HG03159 (cell line): ENCODE results near the gene MDGA2.
A peak's percentile ranks its signal among the peaks of the same experiment; 100 is the strongest.
"Not testable (repeated sequence)": the region's sequence is repeated elsewhere in the genome, so short reads cannot be mapped to it uniquely, and the experiment has no call there.

Experiments used
- ATAC-seq: cut with Tn5 transposase; IDR thresholded peaks from one replicate; pipeline ENCODE4 v1.9.1; 2021; ENCODE audit warnings: mild to moderate bottlenecking, moderate library complexity; ENCODE audit not compliant: unreplicated experiment

The MDGA2 gene

DNA sequence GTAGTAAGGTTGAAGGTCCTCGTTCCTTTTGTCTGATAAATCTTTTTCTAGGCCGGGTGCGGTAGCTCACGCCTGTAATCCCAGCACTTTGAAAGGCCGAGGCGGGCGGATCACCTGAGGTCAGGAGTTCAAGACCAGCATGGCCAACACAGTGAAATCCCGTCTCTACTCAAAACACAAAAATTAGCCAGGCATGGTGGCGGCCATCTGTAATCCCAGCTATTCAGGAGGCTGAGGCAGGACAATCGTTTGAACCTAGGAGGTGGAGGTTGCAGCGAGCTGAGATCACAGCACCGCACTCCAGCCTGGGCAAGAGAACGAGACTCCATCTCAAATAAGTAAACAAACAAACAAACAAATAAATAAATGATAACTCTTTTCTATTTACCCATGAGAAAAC lies 51.3 kb downstream of the MDGA2 start:
- ATAC-seq, result not testable (repeated sequence)

DNA sequence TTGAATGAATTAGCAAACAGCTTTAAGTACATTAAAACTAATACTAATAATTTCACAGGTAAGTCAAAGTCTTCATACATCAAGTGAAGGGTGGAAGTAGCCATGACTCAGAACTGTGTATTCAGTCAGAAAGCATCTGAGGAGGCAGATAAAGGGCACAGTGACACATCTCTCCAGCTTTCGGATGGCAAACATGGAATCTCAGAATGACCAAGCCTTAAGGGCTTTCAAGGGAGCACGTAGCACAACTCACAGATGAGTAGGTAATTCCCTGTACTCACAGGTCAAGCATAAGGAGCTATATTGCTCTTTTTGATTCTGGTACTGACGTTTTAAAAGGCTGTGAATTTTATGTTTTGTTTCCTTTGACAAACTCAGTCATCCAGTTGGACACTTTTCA lies 56.0 kb downstream of the MDGA2 start:
- no peak for ATAC-seq

DNA sequence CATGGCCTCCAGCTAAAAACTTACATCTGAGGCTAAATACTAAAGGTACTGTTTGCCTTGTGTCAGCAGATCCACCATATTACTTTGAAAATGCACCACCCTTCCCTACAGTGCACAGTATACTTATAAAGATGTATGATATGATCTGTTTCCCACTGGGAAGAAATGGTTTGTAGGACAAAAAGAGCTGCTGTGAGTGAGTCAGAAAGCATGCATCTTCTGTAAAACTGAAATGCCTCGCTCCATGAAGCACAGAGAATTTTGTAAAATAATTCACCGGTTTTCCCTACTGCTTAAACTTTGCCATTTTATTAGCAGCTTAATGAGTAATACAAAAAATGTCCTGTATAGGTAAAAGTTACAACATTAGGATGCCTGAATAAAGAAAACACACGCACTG lies 68.8 kb downstream of the MDGA2 start:
- no peak for ATAC-seq

DNA sequence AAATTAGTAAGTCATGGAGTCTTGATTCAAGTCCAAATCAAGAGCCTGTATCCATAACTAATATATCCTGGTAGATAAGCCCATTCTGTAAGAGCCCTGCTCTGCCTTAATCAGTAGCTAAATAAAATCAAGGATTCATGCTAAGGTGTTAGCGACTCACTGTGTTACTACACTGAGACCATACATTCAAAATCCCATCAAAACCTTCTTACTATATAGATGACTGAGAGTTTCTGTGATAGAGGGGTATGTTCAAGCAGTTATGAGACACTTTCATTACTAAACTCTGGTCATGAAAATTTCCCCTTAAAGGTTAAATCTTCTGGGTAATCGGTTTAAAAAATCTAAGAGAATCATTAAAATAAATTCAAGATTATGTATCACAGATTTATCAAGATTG lies 78.5 kb downstream of the MDGA2 start:
- no peak for ATAC-seq

DNA sequence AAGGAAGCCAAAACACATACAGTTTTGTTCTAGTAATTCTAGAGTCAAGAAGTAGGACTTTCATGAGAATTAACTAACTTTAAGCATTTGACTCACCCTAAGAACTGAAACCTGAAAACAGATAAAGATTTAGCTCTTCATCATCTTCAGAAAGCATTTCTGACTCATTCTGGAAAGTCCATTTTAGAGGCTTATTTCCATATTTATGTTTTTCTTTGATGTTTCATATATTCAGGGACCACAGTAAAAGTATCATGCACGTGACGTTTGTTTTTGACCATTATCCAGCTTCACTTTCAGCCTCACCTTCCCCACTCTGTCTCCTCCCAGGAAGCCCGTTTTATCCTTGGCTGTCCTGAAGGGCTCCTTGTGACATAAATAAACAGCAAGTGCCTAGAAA lies 79.2 kb downstream of the MDGA2 start:
- peak; percentile 83 for ATAC-seq

DNA sequence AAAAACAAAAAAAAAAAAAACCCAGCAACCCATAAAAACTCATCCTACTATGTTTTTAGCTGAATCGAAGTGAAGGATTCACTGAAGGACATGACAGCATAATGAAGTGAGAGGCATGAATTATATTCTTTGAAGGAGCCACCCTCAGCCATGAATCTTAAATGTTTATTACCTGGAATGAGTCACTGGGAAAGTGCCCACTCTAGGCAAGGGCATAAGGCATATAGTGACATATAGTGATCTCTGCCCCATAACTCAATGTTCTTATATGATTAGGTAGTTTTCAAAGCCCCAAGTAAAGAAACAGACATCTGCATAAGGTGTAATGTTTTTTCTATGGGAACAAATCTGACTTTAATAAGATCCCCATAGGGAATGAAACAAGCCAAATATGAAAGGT lies 79.9 kb downstream of the MDGA2 start:
- no peak for ATAC-seq

DNA sequence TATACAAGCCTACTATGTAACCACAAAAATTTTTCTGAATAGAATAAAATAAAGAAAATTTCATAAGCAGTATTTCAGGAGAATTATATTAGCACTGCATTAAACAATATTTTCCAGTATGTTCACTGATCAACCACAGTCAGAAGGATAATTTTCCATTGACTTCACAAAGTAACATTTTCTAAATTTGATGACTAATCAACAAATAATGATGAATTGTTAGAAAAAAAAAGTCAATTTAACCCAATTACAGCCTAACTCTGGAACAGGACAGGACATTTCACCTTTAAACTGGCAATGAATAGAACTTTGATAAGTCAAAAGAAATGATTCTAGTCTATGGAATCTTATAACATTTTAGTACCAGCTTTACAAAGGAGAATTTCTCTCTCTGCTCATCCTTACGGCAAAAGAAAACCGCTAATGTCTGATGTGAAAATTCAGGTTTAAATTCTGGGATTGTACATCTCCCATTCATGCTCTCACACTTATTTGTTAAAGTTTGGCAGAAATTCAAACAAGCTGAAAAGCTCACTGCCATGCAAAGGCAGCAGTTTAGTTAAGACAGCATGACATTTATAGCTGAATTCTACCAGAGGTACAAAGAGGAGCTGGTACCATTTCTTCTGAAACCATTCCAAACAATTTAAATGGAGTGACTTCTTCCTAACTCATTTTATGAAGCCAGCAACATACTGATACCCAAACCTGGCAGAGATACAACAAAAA lies 84.5 kb downstream of the MDGA2 start:
- no peak for ATAC-seq

DNA sequence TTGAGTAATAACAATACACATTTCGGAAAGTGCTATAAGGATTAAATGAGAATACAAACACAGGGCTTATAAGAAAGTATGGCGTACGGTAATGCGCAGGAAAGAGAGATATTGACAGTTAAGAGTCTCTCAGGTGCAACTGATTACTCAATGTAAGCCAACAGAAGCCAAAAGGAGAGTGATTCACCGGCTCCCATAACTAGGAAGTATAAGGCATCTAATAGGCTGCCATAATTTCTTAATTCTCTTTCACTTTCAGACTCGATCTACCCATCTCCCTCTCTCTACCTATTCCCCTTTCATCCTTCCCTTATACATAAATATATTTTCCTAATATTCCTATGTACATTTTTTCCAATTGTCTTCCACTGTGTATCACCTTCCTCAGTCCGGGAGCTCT lies 90.0 kb downstream of the MDGA2 start:
- no peak for ATAC-seq

DNA sequence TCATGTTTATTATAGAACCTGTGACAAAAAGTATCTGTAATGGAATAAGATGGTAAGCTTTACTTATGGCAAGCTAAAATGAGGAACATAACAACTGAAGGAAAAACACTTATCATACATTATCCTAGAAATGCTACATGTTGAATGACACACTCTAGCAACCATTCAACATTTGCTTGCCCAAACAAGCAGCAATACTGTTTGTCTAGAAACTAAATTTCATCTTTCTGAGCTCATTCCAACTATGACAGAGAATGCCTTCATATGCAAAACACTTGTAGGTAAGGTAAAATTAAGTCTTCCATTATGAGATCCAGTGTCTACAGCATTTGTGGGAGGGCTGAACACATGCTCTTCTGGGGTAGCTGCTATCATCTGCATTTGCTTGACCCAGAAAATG lies 108.1 kb downstream of the MDGA2 start:
- no peak for ATAC-seq

DNA sequence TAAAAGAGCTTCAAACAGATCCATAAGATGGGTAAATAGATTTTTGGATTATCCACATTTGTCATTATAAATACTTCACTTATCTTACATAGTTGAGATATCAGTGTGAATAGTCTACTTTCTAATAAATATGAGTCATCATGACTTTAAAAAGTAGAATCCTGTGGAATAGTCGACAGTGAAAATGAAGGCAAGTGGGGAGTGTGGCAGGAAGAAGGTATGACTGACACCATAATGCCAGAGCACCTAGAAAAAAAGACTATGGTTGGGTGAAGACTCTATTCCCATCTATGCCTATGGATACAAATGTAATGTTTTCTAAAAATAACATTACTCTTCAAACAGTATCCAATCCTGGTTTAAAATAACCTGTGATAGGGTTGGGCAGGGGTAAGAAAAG lies 117.5 kb downstream of the MDGA2 start:
- no peak for ATAC-seq

DNA sequence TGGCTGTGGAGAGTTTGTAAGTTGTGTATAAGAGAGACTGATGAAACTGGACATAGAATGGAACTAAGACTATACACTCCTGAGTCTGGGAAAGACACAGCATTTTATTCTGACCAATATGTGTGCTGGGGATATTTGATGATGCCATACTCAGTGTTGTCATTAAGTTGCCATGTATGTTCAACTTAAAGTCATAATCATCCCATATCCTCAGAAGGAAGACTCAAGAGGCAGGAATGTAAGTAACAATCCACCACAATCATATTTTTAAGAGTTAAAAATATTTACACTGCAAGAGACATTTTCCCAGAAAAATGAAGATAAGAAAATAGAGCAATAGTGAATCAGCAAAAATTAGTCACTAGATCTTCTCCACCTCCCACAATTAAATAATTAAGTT lies 120.1 kb downstream of the MDGA2 start:
- ATAC-seq, result no peak

DNA sequence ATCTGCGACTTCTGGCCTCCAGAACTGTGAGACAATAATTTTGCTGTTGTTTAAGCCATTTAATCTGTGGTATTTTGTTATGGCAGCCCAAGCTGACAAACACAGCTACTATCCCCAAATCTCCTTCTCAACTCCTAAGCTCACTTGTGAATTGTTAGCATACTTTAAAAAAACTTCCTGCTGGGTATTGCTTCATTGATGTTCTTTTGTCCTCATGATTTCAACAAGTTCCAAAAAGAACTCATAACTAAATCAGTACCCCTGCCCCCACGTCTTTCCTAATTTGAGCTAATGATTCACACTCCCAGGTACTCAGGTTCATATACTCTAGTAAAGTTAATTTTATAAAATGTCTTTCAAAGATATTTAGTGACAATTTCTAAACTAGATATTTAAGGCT lies 125.5 kb downstream of the MDGA2 start:
- ATAC-seq, result no peak

DNA sequence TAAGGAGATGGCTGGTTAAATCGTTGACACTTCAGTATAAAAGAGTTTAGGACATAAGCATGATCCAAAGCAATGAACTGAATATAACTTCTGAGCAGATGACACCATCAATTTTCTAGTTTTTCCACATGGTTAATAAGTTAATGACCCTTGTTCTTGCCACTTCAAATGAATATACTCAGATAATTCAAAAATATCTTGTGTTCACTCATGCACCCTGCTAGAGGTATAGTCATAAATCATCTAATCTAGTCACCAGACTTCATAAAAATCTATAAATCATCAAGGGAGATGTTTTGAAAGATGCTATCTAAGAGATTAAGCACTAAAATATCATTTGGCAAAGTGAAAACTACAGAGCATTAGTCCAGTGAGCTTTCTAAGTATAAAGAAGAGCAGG lies 131.9 kb downstream of the MDGA2 start:
- ATAC-seq, result no peak

DNA sequence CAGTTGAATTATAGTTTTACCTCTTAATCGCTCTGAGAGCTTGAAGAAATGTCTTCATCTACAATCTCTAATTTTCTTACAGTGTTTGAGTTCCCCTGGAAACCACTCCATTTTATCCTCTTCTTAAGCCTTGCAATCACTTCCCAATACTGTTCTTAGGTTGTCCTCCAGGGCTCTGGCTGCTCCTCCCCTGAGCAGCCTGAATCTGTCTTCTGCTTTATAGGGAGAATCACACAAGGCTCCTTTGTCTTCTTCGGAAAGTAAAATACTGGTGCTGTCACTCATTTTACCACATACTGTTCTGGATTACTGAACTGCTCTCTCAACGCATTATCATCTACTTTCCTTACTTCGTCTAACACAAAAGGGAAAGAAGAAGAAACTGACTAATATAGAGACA lies 133.7 kb downstream of the MDGA2 start:
- ATAC-seq, result no peak

DNA sequence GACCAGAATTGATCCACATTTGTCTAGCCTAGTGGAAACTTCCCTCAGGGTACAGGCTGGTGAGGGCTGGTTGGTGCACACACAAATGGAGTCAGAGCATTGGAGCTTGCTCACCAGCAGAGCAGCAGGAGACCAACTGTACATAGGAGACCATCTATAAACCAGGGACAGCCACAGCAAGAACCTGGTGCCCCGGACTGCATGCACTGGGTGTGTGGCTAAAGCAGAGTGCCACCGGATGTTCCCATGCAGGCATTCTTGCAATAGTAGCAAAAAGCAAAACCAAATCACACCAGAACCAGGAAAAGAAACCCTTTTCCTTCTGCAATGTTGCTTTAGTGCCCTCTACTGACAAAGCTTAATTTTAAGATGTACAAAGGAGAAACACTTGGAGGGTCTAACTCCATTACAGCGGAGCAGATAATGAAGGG lies 136.4 kb downstream of the MDGA2 start:
- ATAC-seq, result no peak

DNA sequence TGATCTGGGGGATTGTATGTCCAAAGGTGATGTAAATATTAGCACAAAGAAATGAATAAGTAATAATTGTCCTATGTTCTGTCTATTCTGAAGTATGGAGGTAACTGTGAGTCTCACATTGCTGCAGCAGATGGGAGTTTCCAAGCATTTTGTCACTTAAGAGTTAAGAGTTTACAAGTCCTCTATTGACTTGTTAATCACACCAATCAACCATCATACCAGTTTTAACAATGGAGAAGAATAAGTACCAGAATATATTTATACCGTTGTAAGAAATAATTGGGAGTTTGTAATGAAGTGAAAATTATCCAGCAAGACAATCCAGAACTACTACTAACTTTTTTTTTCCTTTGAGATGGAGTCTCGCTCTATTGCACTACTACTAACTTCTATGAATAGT lies 139.1 kb downstream of the MDGA2 start:
- ATAC-seq, result no peak

DNA sequence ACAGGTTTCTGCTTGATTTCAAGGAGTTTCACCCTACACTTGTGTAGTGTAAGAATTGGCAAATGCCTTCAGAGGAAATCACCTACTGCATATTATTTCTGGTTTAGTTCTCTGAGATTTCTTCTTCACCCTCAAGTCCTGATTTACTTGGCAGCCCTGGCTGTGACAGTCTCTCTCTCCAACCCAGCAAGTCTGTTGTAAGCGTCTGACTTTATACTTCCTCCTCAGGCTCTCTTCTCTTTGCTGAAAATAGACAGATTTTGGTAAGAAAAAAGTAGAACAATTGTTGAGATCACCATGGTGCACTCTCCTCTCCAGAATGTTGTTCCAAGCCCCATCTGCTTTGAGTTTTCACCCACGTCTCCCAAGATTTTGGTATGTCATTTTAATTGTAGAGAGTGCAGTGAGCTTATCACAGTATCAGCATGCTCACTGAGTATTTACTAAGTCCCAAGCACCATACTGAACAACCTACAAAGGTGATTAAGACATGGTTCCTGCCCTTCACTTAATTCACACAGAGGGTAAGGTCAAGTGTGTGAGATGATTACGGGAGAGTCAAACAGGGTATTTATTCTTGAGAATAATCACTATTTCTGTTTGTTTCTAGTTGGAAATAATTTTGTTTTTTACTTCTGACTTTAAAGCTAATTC lies 148.7 kb downstream of the MDGA2 start:
- no peak for ATAC-seq

DNA sequence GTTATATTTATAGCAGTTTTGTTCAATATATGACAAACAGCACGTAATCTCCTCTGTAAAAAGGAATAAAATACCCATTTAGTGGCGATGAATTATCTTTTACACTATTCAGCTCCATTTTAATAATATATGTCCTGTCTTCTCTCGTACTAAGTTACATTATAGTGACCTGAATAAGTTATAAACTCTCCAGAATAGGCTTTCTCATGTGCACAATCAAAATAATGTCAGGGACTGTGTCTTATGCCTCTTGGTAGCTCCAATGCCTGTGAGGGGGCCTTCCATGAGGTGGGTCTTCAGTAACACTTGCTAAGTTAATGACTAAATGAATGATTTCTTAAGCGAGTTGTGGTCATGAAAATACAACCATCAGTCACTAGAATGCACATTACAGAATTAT lies 150.9 kb downstream of the MDGA2 start:
- no peak for ATAC-seq

DNA sequence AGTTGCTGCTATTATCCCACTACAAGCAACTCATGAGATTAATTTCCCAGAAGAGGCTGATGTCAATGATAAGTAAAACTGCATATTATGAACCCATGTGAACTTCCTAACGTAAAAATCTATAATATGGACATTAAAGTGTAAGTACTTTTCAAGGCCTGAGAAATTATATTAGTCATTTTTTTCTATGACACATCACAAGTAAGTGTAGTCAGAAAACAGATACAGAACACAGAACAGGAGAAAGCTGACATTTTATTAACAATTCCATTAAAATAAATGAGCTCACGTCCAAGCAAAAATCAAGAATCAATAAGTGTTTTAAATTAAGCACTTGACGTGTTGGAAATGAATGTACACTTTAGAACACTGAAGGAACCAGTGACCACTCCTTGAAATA lies 155.0 kb downstream of the MDGA2 start:
- ATAC-seq, result no peak

DNA sequence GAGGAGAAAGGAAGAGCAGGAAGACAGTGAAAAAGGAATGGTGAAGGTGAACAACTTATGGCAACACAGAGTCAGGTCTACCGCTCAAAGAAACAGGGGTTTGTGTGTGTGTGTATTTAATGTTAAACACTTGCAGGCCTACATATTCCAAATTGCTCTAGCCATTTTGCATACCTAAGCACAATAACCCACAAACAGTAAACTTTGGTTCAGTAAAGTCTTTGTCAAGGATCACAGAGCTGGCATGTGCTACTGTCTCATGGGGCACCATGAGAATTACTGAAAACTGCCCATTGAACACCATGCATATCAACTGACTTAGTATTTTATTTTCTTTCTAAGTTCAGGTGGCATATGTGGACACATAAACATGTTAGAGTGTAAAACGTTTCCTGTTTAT lies 163.6 kb downstream of the MDGA2 start:
- ATAC-seq, result no peak

DNA sequence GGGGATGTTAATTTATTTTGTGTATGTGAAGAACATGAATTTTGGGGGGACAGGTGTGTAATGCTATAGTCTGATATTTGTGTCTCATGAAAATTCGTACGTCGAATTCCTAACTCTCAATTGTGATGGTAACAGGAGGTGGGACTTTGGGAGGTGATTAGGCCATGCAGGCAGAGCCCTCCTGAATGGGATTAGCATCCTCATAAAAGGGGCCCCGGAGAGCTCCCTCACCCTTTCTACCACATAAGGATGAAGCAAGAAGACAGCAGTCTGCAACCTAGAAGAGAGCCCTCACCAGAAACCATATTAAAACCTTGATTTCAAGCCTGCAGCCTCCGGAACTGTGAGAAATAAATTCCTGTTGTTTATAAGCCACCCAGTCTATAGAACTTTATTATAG lies 165.4 kb downstream of the MDGA2 start:
- ATAC-seq, result no peak

DNA sequence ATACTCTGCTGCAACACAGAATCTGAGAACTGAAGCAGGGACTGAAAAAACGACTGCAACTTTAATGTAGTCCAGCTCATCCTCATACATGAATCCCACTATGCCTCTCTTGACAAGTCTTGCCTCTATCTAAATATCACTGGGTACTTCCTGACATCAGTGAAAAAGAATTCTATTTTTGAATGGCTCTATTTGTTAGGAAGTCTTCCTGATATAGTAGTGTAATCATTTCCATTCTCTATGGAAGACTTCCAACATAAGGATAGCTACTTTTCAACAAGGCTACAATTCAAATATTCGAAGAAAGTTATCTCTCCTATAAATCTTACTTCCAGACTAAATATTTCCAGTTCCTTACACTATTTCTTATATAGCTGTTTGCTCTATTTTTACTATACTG lies 167.5 kb downstream of the MDGA2 start:
- ATAC-seq, result no peak

DNA sequence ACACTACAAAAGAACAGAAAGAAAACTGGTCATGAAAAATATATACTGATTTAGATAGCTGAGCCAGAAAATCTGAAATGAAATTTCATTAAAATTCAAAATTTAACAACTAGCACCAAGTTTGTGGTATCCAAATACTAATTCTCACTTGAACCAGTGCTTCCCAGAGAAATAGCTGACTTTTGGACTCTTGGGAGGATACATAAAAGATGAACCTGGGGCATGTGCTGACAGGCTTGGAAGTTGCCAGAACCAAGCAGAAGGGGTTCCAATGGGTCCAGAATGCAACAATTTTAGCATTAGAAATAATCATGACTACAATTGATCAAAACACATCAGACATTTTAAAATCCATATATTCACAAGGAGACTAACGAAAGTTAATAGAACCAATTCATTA lies 175.0 kb downstream of the MDGA2 start:
- ATAC-seq, result no peak
